CD8-positive, alpha-beta memory T cell (primary cell): ENCODE results near the gene FRMD8. TPM values are rescaled to one million over a fixed set of nuclear protein-coding genes. Genes with fewer than 3 reads are reported as not detected.
"Not testable (repeated sequence)": the region's sequence is repeated elsewhere in the genome, so short reads cannot be mapped to it uniquely, and the experiment has no call there.

Experiments used
- CTCF ChIA-PET: fragments of 350-600 bp; sonication (Branson Sonifier 250); formaldehyde crosslinking; loops from one replicate; lab custom pipeline; 2021; ENCODE audit warnings: antibody characterized with exemption; lab: Charles Lee
- POLR2A ChIA-PET: fragments of 350-600 bp; sonication (Branson Sonifier 250); formaldehyde crosslinking; loops from one replicate; lab custom pipeline; 2021; ENCODE audit warnings: antibody characterized with exemption; lab: Charles Lee
- DNase-seq, 5 donors: peaks; one replicate each; pipeline versions ENCODE4 v3.0.0 to v3.0.0-alpha.2; 2020 to 2022; ENCODE audit warnings: mixed read lengths in 1 of 5
- H3K27ac ChIP-seq: one replicate; pipeline ENCODE4 v1.7.0; 2013; ENCODE audit warnings: low read depth, mild to moderate bottlenecking, low read length, moderate library complexity
- H3K27me3 ChIP-seq: 2 replicates; pipeline ENCODE4 v1.7.0; 2013; ENCODE audit warnings: low read length, mild to moderate bottlenecking; ENCODE audit not compliant: insufficient read depth, poor library complexity, severe bottlenecking
- H3K36me3 ChIP-seq: 2 replicates; pipeline ENCODE4 v1.7.0; 2013; ENCODE audit warnings: mild to moderate bottlenecking, low read length, moderate library complexity; ENCODE audit not compliant: insufficient read depth
- H3K4me1 ChIP-seq: 2 replicates; pipeline ENCODE4 v1.7.0; 2013; ENCODE audit warnings: mild to moderate bottlenecking, low read length, moderate library complexity; ENCODE audit not compliant: insufficient read depth
- H3K4me3 ChIP-seq: 2 replicates; pipeline ENCODE4 v1.7.0; 2013; ENCODE audit warnings: mild to moderate bottlenecking, low read length
- H3K9me3 ChIP-seq: 2 replicates; pipeline ENCODE4 v1.7.0; 2013; ENCODE audit warnings: mild to moderate bottlenecking, low read length
- H3K27ac Mint-ChIP-seq, 8 donors: one replicate each; pipeline ENCODE4 v1.8.0; 2020 to 2021; ENCODE audit warnings: mixed read lengths in 8 of 8, mild to moderate bottlenecking in 6 of 8, inconsistent platforms in 3 of 8, moderate library complexity in 3 of 8
- H3K27me3 Mint-ChIP-seq, 2 donors: one replicate each; pipeline ENCODE4 v1.8.0; 2020 to 2021; ENCODE audit warnings: mixed read lengths in 2 of 2, mild to moderate bottlenecking in 1 of 2, moderate library complexity in 1 of 2
- H3K36me3 Mint-ChIP-seq, 3 donors: one replicate each; pipeline ENCODE4 v1.8.0; 2020 to 2021; ENCODE audit warnings: mixed read lengths in 3 of 3, inconsistent platforms in 1 of 3, mild to moderate bottlenecking in 1 of 3
- H3K4me1 Mint-ChIP-seq, 3 donors: one replicate each; pipeline ENCODE4 v1.8.0; 2020 to 2021; ENCODE audit warnings: mixed read lengths in 3 of 3, inconsistent platforms in 1 of 3, mild to moderate bottlenecking in 1 of 3
- H3K4me3 Mint-ChIP-seq, 7 donors: one replicate each; pipeline ENCODE4 v1.8.0; 2020 to 2021; ENCODE audit warnings: mixed read lengths in 7 of 7, mild to moderate bottlenecking in 6 of 7, moderate library complexity in 4 of 7, inconsistent platforms in 2 of 7
- H3K9me3 Mint-ChIP-seq, 5 donors: one replicate each; pipeline ENCODE4 v1.8.0; 2020 to 2022; ENCODE audit warnings: mixed read lengths in 5 of 5, mild to moderate bottlenecking in 3 of 5, moderate library complexity in 2 of 5, inconsistent platforms in 1 of 5
- polyA plus RNA-seq: library from polyadenylated mRNA; unstranded; fragments of 300-500 nt; fragmentation: Illumina TruSeq; gene quantifications from one replicate; pipeline ENCODE4 v1.2.3, GENCODE V29; 2021
- total RNA-seq, 2 experiments: library from RNA; stranded (reverse); gene quantifications; one replicate each; pipeline ENCODE4 v1.2.3, GENCODE V29; 2021

The FRMD8 gene
- total and polyA plus RNA-seq, 3 experiments from 2014 or later, result 44.9 to 60.6 (median 49.8) TPM

GRCh38 chr11:65451301-65451700 is 64.9 kb downstream of the FRMD8 start:
- H3K27ac ChIP-seq, H3K4me3 ChIP-seq, CTCF ChIA-PET, H3K27ac Mint-ChIP-seq, H3K36me3 ChIP-seq, H3K4me3 Mint-ChIP-seq, POLR2A ChIA-PET, H3K27me3 Mint-ChIP-seq, H3K9me3 ChIP-seq, H3K36me3 Mint-ChIP-seq, H3K27me3 ChIP-seq, H3K9me3 Mint-ChIP-seq, H3K4me1 ChIP-seq: not testable (repeated sequence)
- DNase-seq, result peak in 1 of 5 donors; percentile 7
- H3K4me1 Mint-ChIP-seq, result peaks cover 13 to 22% (median 19%) of the 10 kb centered on the region in 3 donors

DNA sequence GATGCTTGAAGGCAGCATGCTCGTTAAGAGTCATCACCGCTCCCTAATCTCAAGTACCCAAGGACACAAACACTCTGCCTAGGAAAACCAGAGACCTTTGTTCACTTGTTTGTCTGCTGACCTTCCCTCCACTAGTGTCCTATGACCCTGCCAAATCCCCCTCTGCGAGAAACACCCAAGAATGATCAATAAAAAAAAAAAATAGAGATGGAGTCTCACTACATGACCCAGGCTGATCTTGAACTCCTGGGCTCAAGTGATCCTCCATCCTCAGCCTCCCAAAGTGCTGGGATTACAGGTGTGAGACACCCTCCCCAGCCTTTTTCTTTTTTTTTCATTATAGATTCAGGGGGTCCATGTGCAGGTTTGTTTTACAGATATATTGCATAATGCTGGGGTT is 65.8 kb downstream of the FRMD8 start:
- H3K9me3 Mint-ChIP-seq, H3K4me3 Mint-ChIP-seq, POLR2A ChIA-PET, H3K9me3 ChIP-seq, DNase-seq, H3K27me3 ChIP-seq, H3K36me3 Mint-ChIP-seq, H3K4me3 ChIP-seq, H3K36me3 ChIP-seq, H3K4me1 ChIP-seq, H3K27ac ChIP-seq, H3K27me3 Mint-ChIP-seq: not testable (repeated sequence)
- H3K4me1 Mint-ChIP-seq, result peaks cover 13 to 28% (median 24%) of the 10 kb centered on the region in 3 donors
- CTCF ChIA-PET, result interaction anchor here (1.0 kb wide), 1 partner anchor 36 kb away, joined by 3 read pairs; no protein-coding TSS in a partner anchor
- H3K27ac Mint-ChIP-seq, result peak overlapping the region in 2 of 8 donors; percentile 6 to 8

DNA sequence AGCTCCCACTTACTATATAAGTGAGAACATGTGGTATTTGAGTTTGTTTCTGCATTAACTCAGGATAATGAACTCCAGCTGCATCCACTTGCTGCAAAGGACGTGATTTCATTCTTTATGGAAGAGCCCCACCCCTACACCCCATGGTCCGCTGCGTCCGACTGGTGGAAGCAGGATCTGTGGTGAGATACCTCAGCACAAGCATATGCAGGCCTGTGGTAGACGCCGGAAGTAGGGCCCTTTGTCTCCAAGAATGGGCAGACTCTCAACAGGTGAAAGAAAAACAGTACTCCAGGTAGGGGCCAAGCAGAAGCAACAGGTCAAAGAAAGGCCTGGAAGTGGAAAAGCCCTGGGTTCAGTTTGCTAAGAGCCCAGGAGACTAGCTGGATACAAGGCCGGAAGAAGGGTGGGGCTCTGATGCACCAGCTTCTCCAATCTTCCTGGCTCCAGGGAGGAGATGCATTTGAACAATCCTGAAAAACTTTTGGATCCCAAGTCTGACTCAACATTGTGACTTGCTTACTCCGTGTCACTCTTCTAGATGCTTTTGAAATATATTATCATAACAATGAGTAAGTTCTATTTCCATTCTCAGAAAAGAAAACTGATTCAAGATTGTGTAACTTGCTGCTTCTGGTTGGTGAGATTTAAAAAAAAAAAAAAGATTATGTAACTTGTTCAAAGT is 66.5 kb downstream of the FRMD8 start:
- no peaks in the 10 kb centered on the region for H3K27me3 Mint-ChIP-seq
- peaks cover 13 to 26% (median 26%) of the 10 kb centered on the region in 3 donors for H3K4me1 Mint-ChIP-seq
- H3K36me3 Mint-ChIP-seq, result no peaks in the 10 kb centered on the region
- no peaks in the 10 kb centered on the region for H3K36me3 ChIP-seq
- peaks cover 5% of the 10 kb centered on the region for H3K4me1 ChIP-seq
- peak overlapping the region in 1 of 8 donors; percentile 64 for H3K27ac Mint-ChIP-seq
- H3K4me3 ChIP-seq, result no peak overlapping the region
- ChIA-PET CTCF (interaction anchor here (1.0 kb wide), 1 partner anchor 36 kb away, joined by 3 read pairs; no protein-coding TSS in a partner anchor), POLR2A (no interaction called here)
- H3K9me3 ChIP-seq, result no peaks in the 10 kb centered on the region
- no peak overlapping the region for H3K27ac ChIP-seq
- no peaks in the 10 kb centered on the region for H3K9me3 Mint-ChIP-seq
- peak overlapping the region in 3 of 7 donors; percentile 17 to 43 (median 29) for H3K4me3 Mint-ChIP-seq
- DNase-seq, result peak in 1 of 5 donors; percentile 15
- H3K27me3 ChIP-seq, result no peaks in the 10 kb centered on the region

DNA sequence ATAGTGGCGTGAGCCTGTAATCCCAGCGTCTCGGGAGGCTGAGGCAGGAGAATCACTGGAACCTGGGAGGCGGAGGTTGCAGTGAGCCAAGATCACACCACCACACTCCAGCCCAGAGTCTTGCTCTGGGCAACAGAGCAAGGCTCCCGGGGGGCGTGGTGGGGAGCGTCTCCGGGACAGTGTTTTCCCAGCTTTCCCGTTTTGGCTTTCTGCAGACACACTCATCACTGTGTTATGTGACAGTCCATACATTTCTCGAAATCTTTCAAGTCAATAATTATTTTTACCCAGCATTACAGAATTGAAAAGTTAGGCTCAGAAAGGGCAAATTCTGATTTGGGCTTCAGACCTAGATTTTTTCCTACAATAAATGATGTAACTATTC is 67.9 kb downstream of the FRMD8 start:
- Mint-ChIP-seq H3K36me3 (peaks cover 0 to 1% (median 0%) of the 10 kb centered on the region in 3 donors), H3K27me3 (no peaks in the 10 kb centered on the region), H3K27ac (peak overlapping the region in 5 of 8 donors; percentile 79 to 93 (median 84)), H3K4me3 (peak overlapping the region; percentile 85 to 93 (median 89)), H3K9me3 (no peaks in the 10 kb centered on the region), H3K4me1 (peaks cover 13 to 26% (median 23%) of the 10 kb centered on the region in 3 donors)
- no peaks in the 10 kb centered on the region for H3K27me3 ChIP-seq
- CTCF ChIA-PET, result no interaction called here
- peak overlapping the region; percentile 49 for H3K4me3 ChIP-seq
- no peaks in the 10 kb centered on the region for H3K9me3 ChIP-seq
- POLR2A ChIA-PET, result no interaction called here
- no peaks in the 10 kb centered on the region for H3K36me3 ChIP-seq
- peaks cover 5% of the 10 kb centered on the region for H3K4me1 ChIP-seq
- peak in 1 of 5 donors; percentile 36 for DNase-seq
- H3K27ac ChIP-seq, result peak overlapping the region; percentile 58

DNA sequence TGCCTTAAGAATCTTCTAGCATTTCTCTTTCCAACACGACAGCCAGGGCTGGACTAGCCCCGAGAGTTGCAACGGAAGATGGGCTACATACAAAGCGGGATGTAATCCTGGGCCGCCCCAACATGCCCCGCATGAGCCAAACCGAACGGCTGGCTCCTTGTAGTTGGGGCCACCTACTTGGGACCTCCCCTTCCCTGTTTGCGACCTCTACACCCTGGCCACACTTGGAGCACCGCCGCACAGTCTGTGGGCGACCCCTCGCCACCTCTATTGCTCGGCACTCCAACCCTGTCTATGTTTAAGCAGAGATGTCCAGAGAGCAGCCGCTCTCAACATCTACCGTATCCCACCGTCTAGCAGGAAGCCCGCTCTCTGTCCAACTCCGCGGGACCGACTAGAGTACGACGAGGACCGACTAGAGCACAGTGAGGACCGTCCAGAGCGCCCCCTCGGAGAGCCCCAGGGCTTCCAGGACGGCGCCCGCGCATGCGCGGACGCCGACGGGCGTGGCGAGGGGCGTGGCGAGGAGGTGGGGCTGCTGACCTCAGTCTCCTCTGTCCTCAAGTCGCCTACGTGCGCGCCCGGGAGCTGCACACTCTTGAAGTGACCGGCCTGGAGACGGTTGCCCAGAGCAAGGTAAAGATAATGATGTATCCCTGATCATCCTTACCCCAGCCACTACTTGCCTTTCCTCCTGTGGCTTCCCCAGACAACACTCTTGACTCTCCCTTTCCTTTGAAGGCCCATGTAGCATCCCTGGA is 68.4 kb downstream of the FRMD8 start:
- DNase-seq, result peak; percentile 62 to 87 (median 75)

GRCh38 chr11:65456418-65456817 is 70.0 kb downstream of the FRMD8 start:
- CTCF ChIA-PET, result no interaction called here
- H3K27me3 Mint-ChIP-seq, result no peaks in the 10 kb centered on the region
- no peak for DNase-seq
- H3K4me1 Mint-ChIP-seq, result peaks cover 14 to 26% (median 23%) of the 10 kb centered on the region in 3 donors
- Histone ChIP-seq H3K27me3 (no peaks in the 10 kb centered on the region), H3K4me1 (peaks cover 5% of the 10 kb centered on the region), H3K27ac (no peak overlapping the region), H3K36me3 (no peaks in the 10 kb centered on the region), H3K9me3 (no peaks in the 10 kb centered on the region), H3K4me3 (no peak overlapping the region)
- POLR2A ChIA-PET, result interaction anchor here (0.6 kb wide), 1 partner anchor 49 kb away, joined by 3 read pairs; no protein-coding TSS in a partner anchor
- peaks cover 0 to 3% (median 0%) of the 10 kb centered on the region in 3 donors for H3K36me3 Mint-ChIP-seq
- H3K27ac Mint-ChIP-seq, result peak overlapping the region in 3 of 8 donors; percentile 33 to 77 (median 55)
- H3K4me3 Mint-ChIP-seq, result peak overlapping the region in 6 of 7 donors; percentile 38 to 68 (median 62)
- H3K9me3 Mint-ChIP-seq, result no peaks in the 10 kb centered on the region

More for the DNA sequence above, 68.4 kb downstream of the FRMD8 start:
- Histone ChIP-seq H3K4me1 (peaks cover 5% of the 10 kb centered on the region), H3K27me3 (no peaks in the 10 kb centered on the region), H3K4me3 (peak overlapping the region; percentile 49), H3K27ac (peak overlapping the region; percentile 58), H3K36me3 (no peaks in the 10 kb centered on the region), H3K9me3 (no peaks in the 10 kb centered on the region)
- CTCF ChIA-PET, result no interaction called here
- POLR2A ChIA-PET, result interaction anchor here (0.6 to 0.9 kb wide), 2 partner anchors 8 to 41 kb away, joined by 3 read pairs; no protein-coding TSS in a partner anchor
- H3K27me3 Mint-ChIP-seq, result no peaks in the 10 kb centered on the region
- peaks cover 14 to 26% (median 23%) of the 10 kb centered on the region in 3 donors for H3K4me1 Mint-ChIP-seq
- H3K9me3 Mint-ChIP-seq, result no peaks in the 10 kb centered on the region
- H3K27ac Mint-ChIP-seq, result peak overlapping the region; percentile 79 to 93 (median 85)
- peaks cover 0 to 3% (median 0%) of the 10 kb centered on the region in 3 donors for H3K36me3 Mint-ChIP-seq
- peak overlapping the region; percentile 85 to 93 (median 89) for H3K4me3 Mint-ChIP-seq

DNA sequence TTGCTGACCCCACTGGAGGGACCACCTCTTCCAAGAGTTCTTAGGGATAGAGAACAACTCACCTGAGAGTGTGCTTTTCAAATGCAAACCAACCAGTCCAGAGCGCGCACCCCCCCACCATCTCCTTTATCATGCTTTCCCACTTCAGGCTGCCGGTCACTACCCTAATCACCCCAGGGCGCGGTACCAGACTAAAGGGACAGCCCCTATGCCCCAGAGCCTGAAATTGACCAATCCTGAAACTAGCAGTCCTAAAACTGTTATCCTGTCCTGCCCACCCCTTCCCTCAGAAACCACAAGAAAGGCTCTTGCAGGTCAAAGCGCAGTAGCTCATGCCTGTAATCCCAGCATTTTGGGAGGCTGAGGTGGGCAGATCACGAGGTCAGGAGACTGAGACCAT is 73.1 kb downstream of the FRMD8 start:
- peaks cover 5% of the 10 kb centered on the region for H3K4me1 ChIP-seq
- peak in 1 of 5 donors; percentile 28 for DNase-seq
- CTCF ChIA-PET, result interaction anchor here (1.2 to 1.4 kb wide), 3 partner anchors 38 to 49 kb away, joined by 3 read pairs; no protein-coding TSS in a partner anchor
- no peaks in the 10 kb centered on the region for H3K9me3 ChIP-seq
- Mint-ChIP-seq H3K27me3 (no peaks in the 10 kb centered on the region), H3K36me3 (peaks cover 0 to 3% (median 0%) of the 10 kb centered on the region in 3 donors), H3K4me1 (peaks cover 13 to 23% (median 20%) of the 10 kb centered on the region in 3 donors), H3K27ac (no peak overlapping the region), H3K4me3 (peak overlapping the region in 1 of 7 donors; percentile 20), H3K9me3 (no peaks in the 10 kb centered on the region)
- H3K4me3 ChIP-seq, result no peak overlapping the region
- H3K36me3 ChIP-seq, result no peaks in the 10 kb centered on the region
- POLR2A ChIA-PET, result interaction anchor here (1.2 kb wide), 1 partner anchor 38 kb away, joined by 4 read pairs; no protein-coding TSS in a partner anchor
- H3K27me3 ChIP-seq, result no peaks in the 10 kb centered on the region
- H3K27ac ChIP-seq, result no peak overlapping the region
